Measurements from ENCODE around the gene CTNNA1.

Gene CTNNA1

DNA sequence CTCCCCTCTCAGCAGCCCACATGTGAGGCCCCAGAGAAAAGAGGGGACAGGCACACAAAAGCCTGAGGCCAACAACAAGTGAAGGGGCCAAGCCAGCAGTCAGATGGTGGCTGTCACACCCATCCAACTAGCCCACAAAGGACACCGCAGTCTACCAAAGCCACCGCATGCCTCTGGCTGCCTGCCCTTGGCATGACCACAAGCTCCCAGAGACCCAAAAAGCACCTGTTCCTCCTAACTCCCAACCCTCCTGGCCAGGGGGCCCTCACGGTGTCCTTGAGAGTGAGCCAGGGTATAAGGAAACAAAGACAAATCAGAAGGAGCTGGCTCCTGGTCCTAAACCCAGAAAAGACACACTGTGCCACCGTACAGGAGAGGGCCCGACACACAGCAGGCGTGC, 199.7 kb downstream of the CTNNA1 start:
- no peak for DNase-seq

- DNase-seq, result peak; percentile 57
These were observed 200.4 kb downstream of the CTNNA1 start for GRCh38 chr5:138953387-138954256.

- no peak for DNase-seq
These were observed 201.2 kb downstream of the CTNNA1 start for GRCh38 chr5:138954257-138955012.

GRCh38 chr5:138955013-138955660, 201.9 kb downstream of the CTNNA1 start:
- DNase-seq, result peak; percentile 9

DNA sequence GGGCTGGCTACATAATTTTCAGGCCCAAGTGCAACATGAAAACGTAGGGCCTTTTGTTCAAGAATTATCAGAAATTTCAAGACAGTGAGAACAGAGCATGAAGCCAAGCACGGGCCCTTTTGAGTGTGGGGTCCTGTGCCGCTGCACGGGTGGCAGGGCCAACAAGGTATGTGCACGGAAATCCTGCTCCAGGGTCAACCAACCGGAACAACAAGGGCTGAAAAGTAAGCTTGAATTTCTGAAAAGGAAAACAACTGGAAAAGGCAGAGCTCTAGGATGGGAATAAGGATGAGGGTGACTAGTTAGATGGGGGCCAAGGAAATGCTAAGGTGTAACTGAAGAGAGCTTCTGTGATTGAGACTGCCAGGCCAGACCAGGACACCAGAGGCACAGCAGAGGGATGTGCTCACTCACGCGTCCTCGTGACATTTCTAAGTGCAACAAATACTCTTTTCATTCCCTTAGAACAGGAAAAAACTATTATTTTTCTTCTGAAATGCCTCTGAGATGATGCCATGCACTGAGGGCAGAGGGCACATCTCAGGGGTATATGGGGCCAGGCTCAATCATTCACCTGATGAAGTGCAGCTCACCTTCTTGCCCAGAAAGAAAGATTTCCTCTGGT, 202.6 kb downstream of the CTNNA1 start:
- no peak for DNase-seq

DNA sequence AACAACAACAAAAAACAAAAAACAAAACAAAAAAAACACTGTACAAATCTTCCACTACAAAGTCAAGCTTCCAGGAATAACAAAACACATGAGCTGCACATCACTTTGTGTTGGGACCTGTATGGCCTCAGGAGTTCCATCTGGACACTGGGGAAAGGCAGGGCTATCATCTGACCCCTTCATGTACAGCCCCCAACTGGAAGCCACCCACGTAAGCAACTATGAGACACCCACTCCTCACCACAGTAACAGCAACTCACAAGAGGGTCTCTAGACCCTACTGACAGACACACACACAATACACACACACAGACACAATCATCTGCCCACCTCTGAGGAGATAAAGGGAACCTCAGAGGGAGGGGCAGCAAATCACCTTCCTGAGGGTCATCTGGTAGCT, 203.6 kb downstream of the CTNNA1 start:
- no peak for DNase-seq

GRCh38 chr5:138960145-138960692, 207.0 kb downstream of the CTNNA1 start:
- DNase-seq, result no peak

- DNase-seq, result no peak
These were observed 208.0 kb downstream of the CTNNA1 start for GRCh38 chr5:138961221-138961620.

DNA sequence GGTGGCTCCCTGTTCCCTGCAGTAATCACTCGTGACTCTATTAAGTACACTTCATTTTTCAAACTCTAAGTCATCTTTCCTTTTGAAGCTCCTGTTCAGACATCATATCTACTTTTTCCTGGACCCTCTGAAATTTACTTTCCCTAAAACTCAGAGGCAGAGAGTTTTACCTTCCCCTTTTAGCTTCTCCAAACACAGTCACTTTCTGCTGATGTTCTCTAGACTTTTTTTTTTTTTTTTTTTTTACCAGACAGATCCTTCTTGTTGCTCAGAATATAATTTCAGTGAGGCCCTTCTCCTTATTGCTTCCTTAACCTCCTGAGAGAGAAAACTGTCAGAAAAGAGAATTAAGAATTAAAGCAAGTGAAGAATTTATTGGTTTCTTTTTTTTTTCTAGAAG, 208.5 kb downstream of the CTNNA1 start:
- no peak for DNase-seq

GRCh38 chr5:138962614-138963370, 209.6 kb downstream of the CTNNA1 start:
- DNase-seq, result no peak

DNA sequence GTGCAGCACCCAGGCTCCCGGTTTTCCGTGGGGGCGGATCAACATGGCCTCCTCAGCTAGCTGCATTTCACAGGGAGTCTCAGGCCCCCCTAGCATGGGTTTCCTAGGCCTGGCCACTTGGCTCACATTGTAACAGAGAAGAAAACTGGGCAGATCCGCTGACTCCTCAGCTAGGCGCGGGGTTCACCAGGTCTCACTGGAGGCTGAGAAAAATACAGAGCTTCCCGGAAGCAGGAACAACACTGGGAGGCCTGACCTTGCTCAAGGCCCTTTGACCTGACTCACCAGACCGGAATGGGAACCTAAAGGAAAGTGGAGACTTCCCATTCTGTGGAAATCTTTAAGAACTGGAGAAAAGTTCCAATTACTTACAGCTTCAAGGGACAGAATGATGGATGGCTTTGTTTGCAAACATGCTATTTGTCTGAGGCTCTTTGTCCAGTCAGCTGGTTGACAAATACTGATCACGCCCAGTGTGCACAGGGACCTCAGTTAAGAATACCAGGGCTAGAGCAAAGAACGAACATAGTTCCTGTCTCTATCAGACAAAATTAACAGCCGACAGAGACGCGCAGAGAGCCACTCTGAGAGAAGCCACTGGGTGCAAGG, 210.6 kb downstream of the CTNNA1 start:
- DNase-seq, result no peak

DNA sequence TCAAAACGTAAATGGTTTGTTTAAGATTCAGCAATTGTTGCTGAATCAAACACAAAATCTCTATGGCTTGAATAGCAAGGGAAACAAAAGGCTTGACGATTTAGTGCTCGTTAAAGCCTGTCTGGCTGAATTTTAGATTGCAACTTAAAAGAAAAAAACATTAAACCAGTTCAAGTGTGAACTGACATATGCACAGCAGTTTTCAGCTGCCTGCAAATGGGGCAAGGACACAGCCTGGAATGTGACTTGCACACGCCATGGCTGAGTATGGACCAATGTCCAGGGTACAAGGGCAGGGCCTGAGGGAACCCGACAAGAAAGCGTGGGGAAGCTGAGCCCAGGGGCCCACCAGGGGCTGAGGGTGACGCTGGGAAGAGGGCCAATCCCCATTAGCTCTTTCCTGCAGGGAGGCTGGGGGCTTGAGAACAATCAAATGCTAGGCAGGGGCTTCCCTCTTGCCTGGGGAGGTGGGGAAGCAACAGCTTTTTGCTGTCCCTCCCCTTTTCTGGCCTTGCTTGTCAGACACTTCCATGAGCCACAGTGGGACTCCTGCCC, 211.5 kb downstream of the CTNNA1 start:
- DNase-seq, result no peak

DNA sequence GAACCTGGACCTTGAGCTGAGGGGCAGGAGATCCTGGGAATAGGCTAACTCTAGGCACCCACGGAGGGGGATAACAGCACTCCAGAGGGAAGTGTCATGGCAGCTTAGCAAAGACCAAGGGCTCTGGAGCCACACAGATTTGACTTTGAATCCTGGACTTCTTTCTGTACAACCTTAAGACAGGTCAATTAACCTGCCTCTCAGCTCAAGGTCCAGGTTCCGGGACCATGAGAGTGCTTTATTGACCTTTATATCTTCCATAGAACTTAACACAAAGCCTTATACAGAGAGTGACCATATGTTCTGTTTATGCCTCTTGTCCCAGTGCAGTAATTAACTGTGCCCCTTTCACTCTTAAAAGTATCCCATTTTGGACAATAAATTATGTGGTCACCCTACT, 212.4 kb downstream of the CTNNA1 start:
- no peak for DNase-seq

DNA sequence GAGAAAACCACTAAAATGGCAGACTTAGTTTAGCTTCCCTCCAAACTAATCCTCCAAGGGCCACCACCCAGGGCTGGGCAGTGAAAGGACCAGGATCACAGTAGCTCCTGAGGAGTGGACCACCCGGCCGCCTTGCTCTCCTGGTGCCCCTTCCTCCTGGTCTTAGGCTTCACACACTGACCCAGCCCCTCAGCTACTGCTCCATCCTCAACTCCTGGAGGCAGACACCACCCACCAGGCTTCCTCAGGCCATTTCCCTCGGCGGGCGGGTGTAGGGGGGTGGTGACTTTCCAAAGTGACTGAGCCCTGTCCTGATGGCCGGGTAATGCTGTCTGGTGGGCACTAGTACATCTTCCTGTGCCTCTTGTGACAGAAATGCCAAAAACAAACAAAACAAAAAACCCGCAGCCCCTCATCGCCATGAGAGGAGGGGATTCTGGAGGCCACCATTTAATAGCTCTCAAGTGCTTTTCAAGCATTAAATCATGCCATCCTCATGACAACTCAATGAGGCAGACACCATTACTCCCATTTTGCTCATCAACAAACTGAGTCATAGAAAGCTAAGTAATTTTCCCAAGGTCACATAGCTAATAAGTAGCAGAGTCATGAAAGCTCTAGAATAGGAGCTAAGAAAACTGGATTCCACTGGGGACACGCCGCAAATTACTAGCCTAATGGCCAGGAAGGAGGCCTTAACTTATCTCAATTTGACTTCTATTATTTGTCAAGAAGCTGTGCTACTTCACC, 213.2 kb downstream of the CTNNA1 start:
- no peak for DNase-seq

GRCh38 chr5:138967791-138968448, 214.7 kb downstream of the CTNNA1 start:
- DNase-seq, result no peak

DNA sequence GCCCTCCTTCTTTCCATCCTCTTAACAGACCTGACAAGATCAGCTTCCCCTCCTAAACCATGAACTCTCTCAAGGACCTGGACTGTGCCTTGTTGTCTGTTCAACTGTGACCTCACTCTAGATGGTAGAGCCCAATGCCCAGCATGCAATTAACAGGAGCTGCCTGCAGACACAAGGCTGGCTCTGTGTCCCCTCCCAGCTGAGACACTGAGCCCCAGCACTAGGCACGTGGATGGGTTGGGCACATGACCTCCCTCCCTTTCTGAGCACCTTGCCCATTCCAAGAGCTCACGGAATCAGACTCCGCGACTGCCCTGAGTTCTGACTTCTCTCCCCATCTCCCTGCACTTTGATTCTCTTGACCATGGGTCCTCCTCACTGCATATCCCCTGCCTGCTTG, 215.4 kb downstream of the CTNNA1 start:
- no peak for DNase-seq

GRCh38 chr5:138969323-138970002, 216.2 kb downstream of the CTNNA1 start:
- no peak for DNase-seq

GRCh38 chr5:138972230-138972629, 219.0 kb downstream of the CTNNA1 start:
- DNase-seq, result no peak

- DNase-seq, result no peak
These were observed 219.6 kb downstream of the CTNNA1 start for GRCh38 chr5:138972836-138973235.
